HUES48 (cell line): ENCODE results near the gene AMIGO1.

Source experiments
- H3K27ac ChIP-seq: one replicate; pipeline ENCODE4 v1.7.0; 2013; ENCODE audit warnings: low read depth, low read length, inconsistent platforms
- H3K27me3 ChIP-seq: 2 replicates; pipeline ENCODE4 v1.6.1; 2013; ENCODE audit warnings: mild to moderate bottlenecking, low read length; ENCODE audit not compliant: control insufficient read depth, insufficient read depth
- H3K36me3 ChIP-seq: 2 replicates; pipeline ENCODE4 v1.6.1; 2013; ENCODE audit warnings: low read length; ENCODE audit not compliant: control insufficient read depth, insufficient read depth
- H3K4me1 ChIP-seq: 2 replicates; pipeline ENCODE4 v1.6.1; 2013; ENCODE audit warnings: mild to moderate bottlenecking, low read length; ENCODE audit not compliant: control insufficient read depth, insufficient read depth
- H3K4me3 ChIP-seq: 2 replicates; pipeline ENCODE4 v1.5.1; 2013; ENCODE audit warnings: mild to moderate bottlenecking, low read depth, low read length
- H3K9ac ChIP-seq: 2 replicates; pipeline ENCODE4 v1.6.1; 2013; ENCODE audit warnings: mild to moderate bottlenecking, low read depth, low read length, moderate library complexity
- H3K9me3 ChIP-seq: 2 replicates; pipeline ENCODE4 v1.6.1; 2013; ENCODE audit warnings: low read length; ENCODE audit not compliant: control insufficient read depth, insufficient read depth

AMIGO1 gene

DNA sequence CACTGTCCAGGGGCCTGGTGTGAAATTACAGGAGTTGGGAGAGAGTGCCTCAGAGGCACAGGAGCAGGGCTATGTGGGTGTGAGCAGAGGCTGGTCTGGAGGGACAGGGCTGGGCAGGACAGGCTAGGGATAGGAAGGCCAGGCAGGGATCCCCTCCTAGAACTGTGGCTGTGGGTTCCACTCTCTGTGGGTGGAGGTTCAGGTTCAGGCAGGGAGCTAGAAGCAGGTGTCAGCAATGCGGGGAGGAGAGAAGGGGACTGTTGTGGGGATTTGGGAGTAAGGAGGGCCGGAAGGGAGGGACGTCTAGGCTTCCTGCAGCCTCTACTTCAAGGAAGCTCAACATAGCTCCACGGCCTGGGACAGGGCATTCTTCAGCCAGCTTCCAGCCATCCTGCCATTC is 21.9 kb upstream of the AMIGO1 start:
- no peaks in the 10 kb centered on the region for H3K9me3 ChIP-seq
- H3K9ac ChIP-seq = no peak overlapping the region
- H3K4me1 ChIP-seq = peaks cover 6% of the 10 kb centered on the region; the same call in 1 of the 2 replicates
- no peak overlapping the region for H3K27ac ChIP-seq
- H3K36me3 ChIP-seq = no peaks in the 10 kb centered on the region
- no peak overlapping the region for H3K4me3 ChIP-seq
- H3K27me3 ChIP-seq = no peaks in the 10 kb centered on the region

DNA sequence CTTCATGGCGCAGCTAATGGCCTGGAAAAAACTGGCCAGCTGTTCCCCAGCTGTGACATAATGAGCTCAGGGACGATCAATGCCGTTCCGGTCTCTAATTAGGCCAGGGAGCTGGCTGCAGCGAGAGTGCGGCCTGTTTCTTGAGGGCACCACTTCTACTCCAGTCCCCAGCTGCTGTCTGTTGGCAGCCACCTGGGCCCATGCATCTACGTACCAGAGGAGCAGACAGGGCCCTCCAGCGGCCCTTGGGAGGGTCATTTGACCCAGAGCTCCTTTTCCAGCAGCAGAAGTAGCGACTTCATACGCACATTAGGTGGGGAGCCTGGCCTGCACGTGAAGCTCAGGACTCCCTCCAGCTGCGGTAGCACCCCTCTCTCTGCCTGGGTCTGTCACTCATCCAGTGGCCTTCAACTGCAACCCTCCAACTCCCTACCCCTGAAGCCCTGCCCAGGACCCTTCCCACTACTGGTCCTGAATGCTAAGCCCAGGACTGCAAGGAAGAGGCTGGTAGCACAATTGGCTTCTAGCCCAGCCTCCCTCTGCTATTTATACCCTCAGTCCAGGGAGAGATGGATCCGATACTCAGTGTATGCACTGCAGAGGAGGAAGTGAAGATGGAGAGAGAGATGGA is 21.0 kb upstream of the AMIGO1 start:
- no peak overlapping the region for H3K4me3 ChIP-seq
- H3K4me1 ChIP-seq = peaks cover 6% of the 10 kb centered on the region; the same call in 1 of the 2 replicates
- no peak overlapping the region for H3K9ac ChIP-seq
- no peaks in the 10 kb centered on the region for H3K36me3 ChIP-seq
- no peak overlapping the region for H3K27ac ChIP-seq
- H3K27me3 ChIP-seq = no peaks in the 10 kb centered on the region
- no peaks in the 10 kb centered on the region for H3K9me3 ChIP-seq

DNA sequence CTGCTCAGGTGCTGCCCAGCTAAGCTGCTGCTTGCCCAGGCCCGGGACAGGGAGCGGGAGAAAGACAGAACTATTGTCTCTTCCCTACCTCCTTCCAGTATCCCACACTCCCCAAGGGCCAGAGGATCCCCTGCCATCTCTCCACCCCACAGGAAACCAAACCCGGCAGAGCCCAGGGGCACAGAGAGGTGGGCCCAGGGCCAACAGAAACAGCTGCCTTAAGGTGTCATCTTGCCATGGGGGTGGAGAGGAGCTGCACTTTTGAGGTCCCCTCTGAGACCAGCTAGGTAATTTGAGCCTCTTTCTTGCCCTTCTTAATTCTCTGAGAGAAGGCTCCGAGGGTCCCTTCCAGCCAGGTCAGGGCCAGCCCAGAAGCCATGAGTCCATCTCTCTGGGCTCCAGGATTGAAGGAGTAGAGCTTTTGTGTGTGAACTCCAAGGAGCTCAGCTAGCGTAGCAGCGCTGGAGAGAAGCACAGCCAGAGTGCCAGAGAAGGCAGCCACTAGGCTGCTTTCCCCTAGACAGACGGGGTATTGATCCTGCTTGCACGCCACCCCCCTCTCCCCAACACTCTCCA is 20.4 kb upstream of the AMIGO1 start:
- no peak overlapping the region for H3K27ac ChIP-seq
- H3K9ac ChIP-seq = no peak overlapping the region
- peaks cover 6% of the 10 kb centered on the region; the same call in 1 of the 2 replicates for H3K4me1 ChIP-seq
- no peaks in the 10 kb centered on the region for H3K27me3 ChIP-seq
- H3K4me3 ChIP-seq = no peak overlapping the region
- H3K36me3 ChIP-seq = no peaks in the 10 kb centered on the region
- no peaks in the 10 kb centered on the region for H3K9me3 ChIP-seq

DNA sequence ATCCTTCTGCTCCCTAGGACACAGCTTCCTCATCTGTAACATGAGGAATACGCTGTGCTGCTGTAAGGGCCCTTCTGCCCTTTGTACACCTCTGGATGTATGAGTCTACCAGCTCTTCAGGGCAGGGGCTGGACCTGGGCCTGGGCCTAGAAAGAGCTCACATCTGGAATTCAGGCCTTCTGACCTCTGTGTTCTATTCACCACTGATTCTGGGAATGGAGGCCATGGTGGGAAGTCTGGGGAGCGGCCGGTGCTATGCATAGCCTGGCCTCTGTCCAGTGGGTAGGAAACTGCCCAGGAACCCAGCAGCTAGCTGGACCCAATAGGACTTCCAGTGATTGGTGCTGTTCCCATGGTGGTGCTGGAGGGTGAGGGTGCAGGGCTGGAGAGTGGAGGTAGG is 19.2 kb upstream of the AMIGO1 start:
- H3K4me1 ChIP-seq = peaks cover 6% of the 10 kb centered on the region; the same call in 1 of the 2 replicates
- H3K9ac ChIP-seq = no peak overlapping the region
- no peaks in the 10 kb centered on the region for H3K36me3 ChIP-seq
- no peak overlapping the region for H3K4me3 ChIP-seq
- no peaks in the 10 kb centered on the region for H3K27me3 ChIP-seq
- H3K27ac ChIP-seq = no peak overlapping the region
- no peaks in the 10 kb centered on the region for H3K9me3 ChIP-seq

DNA sequence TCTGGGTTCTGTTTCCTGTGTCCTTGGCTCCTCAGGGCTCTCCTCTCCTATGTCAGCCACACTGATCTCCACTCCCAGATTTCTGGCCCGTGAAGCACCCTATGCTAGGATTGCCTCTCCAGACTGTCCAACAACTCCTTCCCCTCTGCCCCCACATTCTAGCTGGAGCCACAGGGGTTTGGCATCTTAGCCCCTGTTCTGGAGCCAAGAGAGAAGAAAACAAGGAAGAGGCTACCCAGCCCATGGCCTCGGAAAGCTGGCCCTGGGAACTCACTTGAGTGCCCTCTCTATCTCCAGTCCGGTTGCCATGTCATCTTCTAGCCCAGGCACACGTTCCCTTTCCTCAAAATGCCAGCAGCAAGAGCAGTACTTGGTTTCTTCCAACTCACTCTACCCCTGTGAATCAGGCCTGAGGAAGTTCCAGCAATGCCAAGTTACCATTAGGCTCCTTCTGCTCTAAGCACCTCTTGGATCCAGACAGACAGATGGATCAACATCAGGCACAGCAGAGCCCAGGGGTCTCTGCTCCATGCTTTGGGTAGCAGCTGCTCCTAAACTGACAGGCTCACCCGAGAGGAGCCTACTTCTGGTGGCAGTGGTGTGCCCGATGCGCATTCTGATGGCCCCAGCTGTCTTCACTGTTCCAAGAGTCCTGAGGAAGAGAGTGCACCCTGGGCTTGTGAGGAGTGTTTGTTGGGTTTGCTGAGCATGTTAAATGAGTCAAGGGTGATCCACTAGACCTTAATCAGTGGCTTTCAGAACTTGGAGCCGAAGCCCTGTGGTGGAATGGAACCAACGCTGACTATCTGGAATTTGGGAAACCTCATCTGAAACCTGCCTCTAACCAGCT is 18.5 kb upstream of the AMIGO1 start:
- Histone ChIP-seq H3K27ac (no peak overlapping the region), H3K9ac (no peak overlapping the region), H3K27me3 (no peaks in the 10 kb centered on the region), H3K9me3 (no peaks in the 10 kb centered on the region), H3K4me1 (peaks cover 6% of the 10 kb centered on the region; the same call in 1 of the 2 replicates), H3K4me3 (no peak overlapping the region), H3K36me3 (no peaks in the 10 kb centered on the region)

DNA sequence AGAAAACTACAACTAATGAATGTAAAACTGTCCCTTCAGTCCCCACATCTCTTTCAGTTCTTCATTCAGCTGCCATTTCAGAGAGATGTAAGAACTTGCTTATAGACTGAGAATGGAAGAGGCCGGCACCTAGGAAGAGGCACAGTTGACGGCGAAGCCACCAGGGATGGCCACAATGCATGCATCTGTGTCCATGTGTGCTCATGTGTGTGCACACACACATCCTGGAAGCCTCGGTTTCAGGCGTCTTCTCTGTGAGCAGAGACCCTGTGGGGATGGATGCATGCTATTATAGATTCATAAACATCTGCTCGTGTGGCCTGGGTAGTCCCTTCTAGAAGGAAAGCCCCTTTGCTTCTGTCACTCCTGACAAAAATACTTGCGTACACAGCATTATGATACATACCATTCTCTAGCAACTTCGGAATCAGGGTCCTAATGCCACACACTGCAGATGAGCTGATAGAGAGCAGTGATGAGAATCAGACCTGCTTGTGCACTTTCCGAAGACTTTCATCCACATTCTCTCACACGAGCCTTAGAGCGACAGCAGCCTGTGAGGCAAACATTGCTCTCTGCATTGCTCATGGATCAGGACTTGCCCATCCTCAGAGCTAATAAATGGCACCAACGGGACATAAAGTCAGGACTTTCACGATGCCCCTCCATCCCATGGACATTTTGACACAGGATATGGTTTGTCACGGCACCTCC is 17.7 kb upstream of the AMIGO1 start:
- 0 out of 2 replicates have a peak, but pooled peaks cover 3% of the 10 kb centered on the region for H3K4me1 ChIP-seq
- H3K27me3 ChIP-seq = no peaks in the 10 kb centered on the region
- H3K27ac ChIP-seq = no peak overlapping the region
- no peaks in the 10 kb centered on the region for H3K9me3 ChIP-seq
- H3K4me3 ChIP-seq = no peak overlapping the region
- H3K9ac ChIP-seq = no peak overlapping the region
- no peaks in the 10 kb centered on the region for H3K36me3 ChIP-seq

DNA sequence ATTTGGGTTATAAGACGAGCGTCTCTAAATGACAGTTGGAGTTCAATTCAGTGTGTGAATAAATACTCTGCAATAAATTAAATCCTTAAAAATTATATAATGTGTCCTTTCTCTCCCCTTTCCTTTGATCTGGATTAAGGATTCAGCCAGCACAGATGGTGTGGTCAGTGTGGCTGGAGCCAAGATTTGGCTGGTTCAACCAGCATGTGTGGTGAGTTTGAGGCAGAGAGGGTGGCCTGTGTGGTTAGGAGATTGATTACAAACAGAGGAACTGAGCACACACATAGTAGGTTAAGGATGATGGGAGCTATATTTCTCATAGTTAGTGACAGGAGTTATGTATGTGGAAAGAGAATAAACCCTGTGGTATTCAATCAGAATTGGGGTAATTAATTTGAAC is 14.2 kb upstream of the AMIGO1 start:
- Histone ChIP-seq H3K4me1 (no peaks in the 10 kb centered on the region), H3K4me3 (no peak overlapping the region), H3K9me3 (no peaks in the 10 kb centered on the region), H3K9ac (no peak overlapping the region), H3K36me3 (no peaks in the 10 kb centered on the region), H3K27ac (no peak overlapping the region), H3K27me3 (no peaks in the 10 kb centered on the region)

DNA sequence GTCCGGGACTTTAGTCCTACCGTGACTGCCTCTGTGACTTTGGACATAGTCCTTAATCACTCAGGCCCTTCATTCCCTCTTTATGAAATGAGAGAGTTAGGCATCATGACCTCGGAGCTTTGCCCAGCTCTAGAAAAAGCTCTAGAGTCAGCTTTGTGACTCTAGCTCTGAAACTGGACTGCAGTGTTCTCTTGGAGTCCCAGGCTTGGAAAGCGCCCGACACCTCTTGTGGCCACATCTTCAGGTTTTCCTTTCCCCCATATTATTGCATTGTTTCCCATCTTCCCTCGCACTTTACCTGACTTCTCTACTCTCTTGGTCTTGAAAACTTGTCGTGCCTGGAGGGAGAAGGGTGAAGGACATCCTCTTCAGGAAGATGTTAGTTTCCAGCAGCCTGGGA is 12.5 kb upstream of the AMIGO1 start:
- Histone ChIP-seq H3K4me1 (no peaks in the 10 kb centered on the region), H3K9ac (no peak overlapping the region), H3K27ac (no peak overlapping the region), H3K9me3 (no peaks in the 10 kb centered on the region), H3K36me3 (no peaks in the 10 kb centered on the region), H3K27me3 (no peaks in the 10 kb centered on the region), H3K4me3 (no peak overlapping the region)

DNA sequence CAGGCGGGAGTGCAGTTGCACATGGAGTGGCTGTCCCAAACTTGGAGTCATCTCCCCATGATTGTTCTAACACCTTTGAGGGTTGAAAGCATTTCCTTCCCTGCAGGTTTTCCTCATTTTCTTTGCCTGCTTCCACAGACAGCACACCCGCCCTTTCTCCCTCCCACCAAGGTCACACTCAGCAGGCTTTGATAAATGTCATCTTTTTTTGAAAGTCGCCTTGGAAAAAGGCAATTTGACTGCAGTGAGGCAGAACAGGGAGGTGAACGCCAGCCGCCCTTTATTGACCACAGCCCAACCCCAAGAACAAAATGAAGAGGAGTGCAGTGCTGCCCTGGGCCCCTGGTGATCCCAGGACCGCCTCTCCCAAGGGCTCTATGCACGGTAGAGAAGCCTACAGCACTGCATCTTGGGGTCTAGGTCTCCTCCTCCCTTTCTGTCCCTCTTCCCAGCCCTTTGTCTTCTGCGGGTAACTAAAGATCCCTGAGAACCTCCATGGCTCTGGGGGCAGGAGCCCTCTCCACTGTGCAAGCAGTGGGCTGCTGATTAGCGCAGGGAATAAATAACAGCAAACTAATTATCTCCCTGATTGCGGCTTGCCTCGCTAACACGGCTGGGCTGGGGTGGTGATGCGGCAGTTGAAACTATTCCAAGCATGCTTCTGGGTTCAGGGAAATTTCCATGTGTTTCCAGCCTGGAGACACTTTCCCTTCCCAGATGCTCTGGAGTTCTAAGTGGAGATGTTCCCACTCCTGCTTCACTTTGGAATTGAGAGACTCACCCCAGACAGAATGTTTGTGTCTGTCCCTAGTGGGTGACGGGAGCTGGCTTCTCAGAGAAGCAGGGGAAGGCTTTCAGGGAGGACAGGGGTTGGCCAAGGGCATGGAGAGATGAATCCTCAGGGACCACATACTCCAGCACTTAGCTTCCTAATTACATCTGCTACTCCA is 11.8 kb upstream of the AMIGO1 start:
- Histone ChIP-seq H3K4me3 (no peak overlapping the region), H3K27ac (no peak overlapping the region), H3K4me1 (no peaks in the 10 kb centered on the region), H3K27me3 (no peaks in the 10 kb centered on the region), H3K9ac (no peak overlapping the region), H3K9me3 (no peaks in the 10 kb centered on the region), H3K36me3 (no peaks in the 10 kb centered on the region)

DNA sequence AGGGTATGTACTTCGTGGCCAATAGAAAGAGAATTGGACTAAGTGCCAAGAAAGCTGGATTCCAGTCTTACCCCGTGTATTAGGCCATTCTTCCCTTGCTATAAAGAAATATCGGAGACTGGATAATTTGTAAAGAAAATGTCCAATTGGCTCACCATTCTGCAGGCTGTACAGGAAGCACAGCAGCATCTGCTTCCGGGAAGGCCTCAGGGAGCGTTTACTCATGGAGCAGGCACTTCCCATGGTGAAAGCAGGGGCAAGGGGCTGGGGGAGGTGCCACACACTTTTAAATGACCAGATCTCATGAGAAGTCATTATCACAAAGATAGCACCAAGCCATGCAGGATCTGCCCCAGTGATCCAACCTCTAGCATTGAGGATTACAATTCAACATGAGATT is 7.8 kb upstream of the AMIGO1 start:
- no peaks in the 10 kb centered on the region for H3K9me3 ChIP-seq
- no peaks in the 10 kb centered on the region for H3K36me3 ChIP-seq
- H3K4me3 ChIP-seq = no peak overlapping the region
- H3K27ac ChIP-seq = no peak overlapping the region
- no peaks in the 10 kb centered on the region for H3K27me3 ChIP-seq
- H3K4me1 ChIP-seq = no peaks in the 10 kb centered on the region
- H3K9ac ChIP-seq = no peak overlapping the region
